GM04503 (cell line): Measurements from ENCODE around the gene FUT7.

Source experiments
- DNase-seq: peaks from one replicate; pipeline ENCODE4 v3.0.0-alpha.2; 2012; ENCODE audit warnings: low read depth

The FUT7 gene

GRCh38 chr9:137031904-137032640 lies at the start of gene FUT7:
Gene FUT7, minus strand, starts transcription at chr9:137032088. Its CDS starts 97 bp downstream, at chr9:137031991.
- no peak for DNase-seq

- DNase-seq = no peak
These were observed 48.6 kb upstream of the FUT7 start for GRCh38 chr9:137080260-137081122.

- DNase-seq = no peak
These were observed 47.5 kb upstream of the FUT7 start for GRCh38 chr9:137079401-137079787.

- no peak for DNase-seq
These were observed 47.0 kb upstream of the FUT7 start for GRCh38 chr9:137078701-137079400.

- no peak for DNase-seq
These were observed 46.1 kb upstream of the FUT7 start for GRCh38 chr9:137077758-137078693.

- no peak for DNase-seq
These were observed 45.3 kb upstream of the FUT7 start, which contains the start of gene UAP1L1 for GRCh38 chr9:137077010-137077747. Gene UAP1L1, plus strand, starts transcription at chr9:137077517. Its CDS starts 16 bp downstream, at chr9:137077533.

- no peak for DNase-seq
These were observed 44.7 kb upstream of the FUT7 start for GRCh38 chr9:137076636-137077009.

GRCh38 chr9:137075275-137075775 lies 43.4 kb upstream of the FUT7 start:
- DNase-seq = no peak

- DNase-seq = no peak
These were observed 42.9 kb upstream of the FUT7 start for GRCh38 chr9:137074657-137075274.

GRCh38 chr9:137073992-137074399 lies 42.1 kb upstream of the FUT7 start:
- no peak for DNase-seq

- DNase-seq = no peak
These were observed 39.4 kb upstream of the FUT7 start for GRCh38 chr9:137071282-137071681.

- DNase-seq = no peak
These were observed 39.0 kb upstream of the FUT7 start for GRCh38 chr9:137070906-137071275.

- no peak for DNase-seq
These were observed 38.5 kb upstream of the FUT7 start, which contains the start of gene SAPCD2 for GRCh38 chr9:137070201-137070905. Gene SAPCD2, minus strand, starts transcription at chr9:137070557. Its CDS starts 97 bp downstream, at chr9:137070460.

- no peak for DNase-seq
These were observed 37.7 kb upstream of the FUT7 start for GRCh38 chr9:137069508-137070091.

- DNase-seq = no peak
These were observed 36.9 kb upstream of the FUT7 start for GRCh38 chr9:137068539-137069507.

- no peak for DNase-seq
These were observed 36.1 kb upstream of the FUT7 start for GRCh38 chr9:137067860-137068538.
